SIG-M5 treated with dmso at 0.1 percent for 504 hours (cell line): ENCODE measurements around the gene RPSA.
"Not testable (repeated sequence)": the region's sequence is repeated elsewhere in the genome, so short reads cannot be mapped to it uniquely, and the experiment has no call there.

Experiments
- DNase-seq: peaks from one replicate; lab custom pipeline; 2025; ENCODE audit not compliant: unreplicated experiment; lab: John Stamatoyannopoulos, UW

Gene RPSA

GRCh38 chr3:39406368-39407258 is at the start of gene RPSA:
TSS of gene RPSA (plus strand) at chr3:39406720. CDS start at chr3:39407654, 934 bp downstream.
- DNase-seq, result peak; percentile 100

DNA sequence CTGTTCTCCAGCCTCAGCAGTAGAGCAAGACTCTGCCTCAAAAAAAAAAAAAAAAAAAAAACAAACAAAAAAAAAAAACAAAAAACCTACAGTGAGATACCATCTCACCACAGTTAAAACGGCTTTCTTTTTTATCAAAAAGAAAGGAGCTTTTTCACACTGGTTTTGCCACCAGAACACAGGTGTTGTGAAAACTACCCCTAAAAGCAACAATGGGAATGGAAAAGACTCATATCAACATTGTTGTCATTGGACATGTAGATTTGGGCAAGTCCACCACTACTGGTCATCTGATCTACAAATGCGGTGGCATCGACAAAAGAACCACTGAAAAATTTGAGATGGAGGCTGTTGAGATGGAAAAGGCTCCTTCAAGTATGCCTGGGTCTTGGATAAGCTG is 48.2 kb upstream of the RPSA start:
- DNase-seq, result no peak

- no peak for DNase-seq
These were observed 45.1 kb upstream of the RPSA start for GRCh38 chr3:39361252-39361927.

- DNase-seq, result no peak
These were observed 44.3 kb upstream of the RPSA start for GRCh38 chr3:39362192-39362591.

GRCh38 chr3:39362812-39363211 is 43.7 kb upstream of the RPSA start:
- DNase-seq, result no peak

DNA sequence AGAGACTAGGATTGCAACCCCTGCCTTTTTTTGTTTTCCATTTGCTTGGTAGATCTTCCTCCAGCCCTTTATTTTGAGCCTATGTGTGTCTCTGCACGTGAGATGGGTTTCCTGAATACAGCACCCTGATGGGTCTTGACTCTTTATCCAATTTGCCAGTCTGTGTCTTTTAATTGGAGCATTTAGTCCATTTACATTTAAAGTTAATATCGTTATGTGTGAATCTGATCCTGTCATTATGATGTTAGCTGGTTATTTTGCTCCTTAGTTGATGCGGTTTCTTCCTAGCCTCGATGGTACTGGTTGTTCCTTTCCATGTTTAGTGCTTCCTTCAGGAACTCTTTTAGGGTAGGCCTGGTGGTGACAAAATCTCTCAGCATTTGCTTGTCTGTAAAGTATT is 36.1 kb upstream of the RPSA start:
- not testable (repeated sequence) for DNase-seq

DNA sequence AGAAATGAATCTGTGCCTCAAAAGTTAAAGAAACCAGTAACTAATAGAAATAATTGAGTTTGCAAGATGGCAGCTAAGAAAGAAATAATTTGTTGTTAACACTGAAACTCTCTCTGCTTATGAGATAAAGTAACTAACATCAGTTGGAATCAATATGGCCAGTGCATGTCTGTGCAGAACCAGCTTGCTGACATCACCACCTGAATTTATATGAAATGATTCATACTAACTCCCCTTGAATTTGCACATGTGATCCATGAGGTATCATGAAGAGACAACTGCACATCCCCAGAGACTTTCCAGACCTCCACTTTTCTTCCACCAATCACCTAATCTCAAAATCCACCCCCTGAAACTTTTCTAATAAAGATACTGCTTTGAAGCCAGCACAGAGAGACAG is 33.7 kb upstream of the RPSA start:
- no peak for DNase-seq

GRCh38 chr3:39376959-39377634 is 29.4 kb upstream of the RPSA start:
- DNase-seq, result no peak

DNA sequence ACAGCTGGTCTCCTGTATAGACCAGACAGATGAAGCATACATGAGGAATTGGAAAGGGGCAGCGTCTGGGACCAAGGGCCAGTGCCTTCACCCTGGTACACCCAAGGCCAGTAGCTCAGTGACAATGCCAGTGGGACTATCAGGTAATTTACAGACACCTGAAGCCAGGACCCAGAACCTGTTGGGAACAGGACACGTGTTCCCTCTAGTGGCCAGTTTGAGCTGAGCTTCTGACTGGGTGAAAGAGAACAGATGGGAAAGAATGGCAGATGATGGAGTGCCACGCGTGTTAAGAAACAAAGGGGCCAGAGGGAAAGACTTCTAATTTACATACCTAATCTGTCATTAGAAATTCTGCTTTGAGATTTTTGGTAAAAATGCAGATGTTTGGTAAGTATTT is 28.4 kb upstream of the RPSA start:
- no peak for DNase-seq

- DNase-seq, result no peak
These were observed 27.4 kb upstream of the RPSA start for GRCh38 chr3:39378957-39379777.

GRCh38 chr3:39379778-39380155 is 26.8 kb upstream of the RPSA start:
- DNase-seq, result no peak

GRCh38 chr3:39381432-39381831 is 25.1 kb upstream of the RPSA start:
- no peak for DNase-seq

DNA sequence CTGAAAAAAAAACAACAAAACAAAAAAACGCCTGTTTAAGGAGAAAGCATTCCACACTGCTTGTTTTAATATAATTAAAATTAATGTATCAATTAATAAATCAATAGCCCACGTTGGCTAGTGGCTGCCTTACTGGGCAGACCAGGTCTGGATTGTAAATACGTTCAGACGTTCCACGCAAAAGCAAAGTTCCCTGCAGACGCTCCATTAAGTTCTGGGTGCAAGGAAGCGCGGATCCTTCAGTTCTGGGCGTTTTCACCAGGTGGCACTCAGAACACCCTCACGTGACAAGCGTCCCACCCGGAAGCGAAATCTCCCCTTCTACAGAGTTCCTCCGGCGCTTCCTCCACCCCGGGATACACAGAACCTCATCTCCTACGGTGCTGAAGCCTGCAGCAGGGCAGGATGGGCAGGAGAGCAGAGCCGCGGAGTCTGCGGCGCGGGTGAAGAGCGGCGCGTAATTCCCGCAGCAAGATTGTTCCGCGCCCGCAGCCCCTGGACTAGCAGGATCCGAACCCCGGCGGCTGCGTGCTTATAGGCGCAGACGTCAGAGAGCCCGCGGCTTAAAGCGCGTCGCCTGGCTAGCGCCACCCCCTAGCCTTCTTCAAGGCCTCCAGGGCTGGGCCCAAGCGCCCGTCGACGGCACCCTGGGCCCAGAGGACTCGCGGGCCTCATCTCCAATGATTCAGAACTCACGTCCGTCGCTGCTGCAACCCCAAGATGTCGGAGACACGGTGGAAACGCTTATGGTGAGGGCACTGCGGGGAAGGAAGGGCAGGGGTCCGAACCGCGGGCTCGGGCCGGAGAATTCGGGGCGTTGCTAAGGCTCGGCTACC is 23.3 kb upstream of the RPSA start, which contains the start of gene SLC25A38:
TSS of gene SLC25A38 (plus strand) at position 326 of the 836 bp plus-strand sequence. CDS start at position 681, 355 bp downstream.
- DNase-seq, result no peak

DNA sequence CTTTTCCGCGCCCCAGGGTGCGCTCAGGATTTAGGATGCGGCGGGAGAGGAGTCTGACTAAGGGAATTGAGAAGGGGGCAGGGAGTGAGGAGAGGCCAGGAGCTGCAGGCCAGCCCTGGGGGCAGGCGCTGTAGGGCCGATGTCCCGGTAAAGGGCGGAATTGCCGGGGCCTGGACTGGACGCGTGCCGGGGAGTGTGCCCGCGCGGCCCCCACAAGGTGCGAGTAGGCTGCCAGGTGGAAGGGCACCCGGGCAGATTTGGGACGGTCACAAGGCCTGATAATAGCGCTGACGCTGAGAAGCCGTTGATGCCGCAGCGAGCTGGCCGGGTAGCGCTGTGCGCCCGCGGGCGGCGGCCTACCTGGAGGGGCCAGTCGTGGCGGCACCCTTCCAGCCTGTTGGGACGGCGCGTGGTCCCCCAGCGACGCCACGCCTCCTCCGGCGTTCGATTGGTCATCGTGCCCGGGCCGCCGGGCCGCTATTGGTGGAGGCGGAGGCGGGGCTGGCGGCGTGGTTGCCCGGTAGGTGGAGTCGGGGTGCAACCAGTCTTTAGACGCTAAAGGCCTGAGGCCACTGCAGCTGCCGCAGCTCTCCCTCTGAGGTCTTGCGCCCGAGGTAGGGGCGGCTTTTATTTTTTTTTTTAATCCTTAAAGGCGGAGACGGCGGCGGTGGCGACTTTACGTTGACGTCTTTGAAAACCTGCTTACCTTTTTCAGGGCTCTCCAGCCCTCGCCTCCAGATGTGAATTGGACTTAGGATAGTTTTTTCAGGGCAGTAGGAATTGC is 22.4 kb upstream of the RPSA start:
- DNase-seq, result no peak

DNA sequence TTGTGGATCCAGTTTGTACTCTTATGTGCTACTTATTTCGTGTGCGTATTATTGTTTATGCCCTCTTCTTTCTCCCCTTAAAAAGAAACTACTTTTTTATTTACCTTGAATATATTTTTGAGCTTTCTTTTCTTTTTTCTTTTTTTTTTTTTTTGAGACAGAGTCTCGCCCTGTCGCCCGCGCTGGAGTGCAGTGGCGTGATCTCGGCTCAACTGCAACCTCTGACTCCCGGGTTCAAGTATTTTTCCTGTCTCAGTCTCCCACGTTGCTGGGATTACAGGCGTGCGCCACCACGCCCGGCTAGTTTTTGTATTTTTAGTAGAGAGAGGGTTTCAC is 21.9 kb upstream of the RPSA start:
- no peak for DNase-seq

DNA sequence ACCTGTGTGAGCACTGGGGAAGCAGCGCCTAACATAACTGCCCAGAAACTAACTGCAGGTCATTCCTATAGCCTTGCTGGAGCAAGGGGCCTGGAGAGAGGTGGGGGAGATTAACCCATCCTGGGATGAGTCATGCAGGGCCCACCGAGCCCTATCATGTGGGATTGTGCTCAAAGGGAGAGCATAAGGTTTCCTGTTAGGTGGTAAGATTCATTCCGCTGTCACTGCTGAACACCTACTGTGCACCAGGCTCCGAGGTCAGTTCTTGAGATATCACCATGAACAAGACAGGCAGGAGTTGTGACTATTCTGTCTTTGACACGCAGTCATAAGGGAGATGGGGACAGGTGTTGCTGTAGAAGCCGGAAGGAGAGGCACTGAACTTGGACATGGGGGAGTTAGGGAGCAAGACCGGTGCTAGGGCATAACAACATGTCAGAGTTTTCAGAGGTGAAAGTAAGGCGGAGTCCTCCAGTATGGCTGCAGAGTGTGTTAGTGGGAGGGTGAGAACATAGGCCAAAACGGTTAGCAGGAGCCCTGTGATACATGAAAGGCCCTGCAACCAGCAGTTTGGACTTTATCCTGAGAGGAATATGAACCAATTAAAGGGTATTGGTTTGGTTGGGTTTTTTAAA is 20.9 kb upstream of the RPSA start:
- DNase-seq, result no peak

DNA sequence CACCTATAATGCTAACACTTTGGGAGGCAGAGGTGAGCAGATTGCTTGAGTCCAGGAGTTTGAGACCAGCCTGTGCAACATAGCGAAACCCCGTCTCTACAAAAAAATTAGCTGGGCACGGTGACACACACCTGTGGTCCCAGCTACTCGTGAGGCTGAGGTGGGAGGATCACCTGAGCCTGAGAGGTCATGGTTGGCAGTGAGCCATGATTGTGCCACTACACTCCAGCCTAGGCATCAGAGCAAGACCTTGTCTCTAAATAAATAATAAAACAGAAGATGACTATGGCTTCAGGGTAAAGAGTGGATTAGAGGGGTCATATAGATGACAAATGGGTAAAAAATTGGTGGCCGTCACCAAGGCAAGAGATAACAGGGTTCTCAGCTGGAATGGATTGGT is 20.2 kb upstream of the RPSA start:
- no peak for DNase-seq

DNA sequence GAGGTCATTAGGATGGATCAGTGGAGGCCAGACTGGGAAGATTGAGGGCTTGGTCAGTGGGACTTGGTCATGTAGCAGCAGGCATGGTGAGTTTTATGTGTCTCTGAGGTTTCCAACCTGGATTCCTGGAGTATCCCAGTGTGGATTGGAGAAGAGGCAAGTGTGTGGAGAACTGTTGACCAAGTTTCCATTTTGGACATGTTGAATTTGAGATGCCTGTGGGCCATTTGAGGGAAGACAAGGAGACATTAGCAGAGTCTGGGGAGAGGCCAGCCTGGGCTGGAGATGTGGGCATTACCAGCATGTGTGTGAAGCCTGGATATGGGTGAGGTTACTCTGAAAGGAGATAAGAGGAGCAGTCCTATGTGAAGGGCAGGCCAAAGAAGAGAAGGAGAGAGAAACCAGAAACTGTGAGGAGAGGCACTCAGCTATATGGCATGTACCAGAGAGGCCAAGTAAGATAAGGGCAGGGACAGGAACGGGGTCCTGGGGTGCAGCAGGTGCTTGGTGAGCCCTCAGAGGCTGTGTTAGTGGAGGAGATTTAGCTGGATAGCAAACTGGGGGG is 19.0 kb upstream of the RPSA start:
- no peak for DNase-seq

DNA sequence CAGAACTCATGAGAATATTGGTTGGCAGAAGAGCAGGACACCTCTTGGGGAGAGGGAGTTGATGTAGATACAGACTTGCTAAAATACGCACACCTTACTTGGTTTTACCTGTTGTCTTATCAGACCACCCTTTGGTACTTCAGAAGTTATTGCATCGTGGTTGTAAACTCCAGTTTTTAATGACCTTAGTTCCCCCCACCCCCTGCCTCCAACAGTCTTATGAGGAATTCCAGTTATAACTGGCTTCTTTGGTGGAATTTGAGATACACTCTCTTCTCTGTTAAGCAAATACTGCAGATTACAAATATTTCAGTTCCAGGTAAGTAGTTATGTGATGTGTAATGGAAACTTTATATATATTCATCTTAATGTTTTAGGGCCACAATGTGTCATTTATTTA is 18.4 kb upstream of the RPSA start:
- DNase-seq, result no peak
